Neural progenitor cell (in vitro differentiated cells): Measurements from ENCODE around the gene MIOX. TPM values are rescaled to one million over a fixed set of nuclear protein-coding genes. Genes with fewer than 3 reads are reported as not detected.
"Not testable (repeated sequence)": the region's sequence is repeated elsewhere in the genome, so short reads cannot be mapped to it uniquely, and the experiment has no call there.

Experiments used
- DNase-seq: peaks from one replicate; pipeline ENCODE4 v3.0.0-alpha.2; 2016; ENCODE audit warnings: low spot score
- H2AFZ ChIP-seq: fragments of 200-600 bp; sonication (generic); replicated peaks from 2 replicates; pipeline ENCODE4 v1.6.1; 2016; ENCODE audit warnings: antibody characterized with exemption
- H3F3A ChIP-seq: fragments of 200-600 bp; sonication (generic); 2 replicates; pipeline ENCODE4 v1.6.1; 2016; ENCODE audit warnings: antibody characterized with exemption, low read depth
- H3K27ac ChIP-seq: fragments of 200-600 bp; sonication (generic); 2 replicates; pipeline ENCODE4 v1.5.1; 2016; ENCODE audit warnings: mild to moderate bottlenecking
- H3K27me3 ChIP-seq: fragments of 200-600 bp; sonication (generic); 2 replicates; pipeline ENCODE4 v1.6.1; 2016; ENCODE audit warnings: mild to moderate bottlenecking, moderate library complexity
- H3K36me3 ChIP-seq: fragments of 200-600 bp; sonication (generic); 2 replicates; pipeline ENCODE4 v1.5.1; 2016
- H3K4me1 ChIP-seq: fragments of 200-600 bp; sonication (generic); 2 replicates; pipeline ENCODE4 v1.6.1; 2016; ENCODE audit warnings: mixed run types
- H3K4me2 ChIP-seq: fragments of 200-600 bp; sonication (generic); 2 replicates; pipeline ENCODE4 v1.6.1; 2016
- H3K4me3 ChIP-seq: fragments of 200-600 bp; sonication (generic); 2 replicates; pipeline ENCODE4 v1.5.1; 2016
- H3K79me2 ChIP-seq: fragments of 200-600 bp; sonication (generic); 2 replicates; pipeline ENCODE4 v1.6.1; 2016; ENCODE audit warnings: low read depth
- H3K9ac ChIP-seq: fragments of 200-600 bp; sonication (generic); 2 replicates; pipeline ENCODE4 v1.6.1; 2016
- H3K9me3 ChIP-seq: fragments of 200-600 bp; sonication (generic); 2 replicates; pipeline ENCODE4 v1.5.1; 2016; ENCODE audit warnings: low read depth
- H4K20me1 ChIP-seq: fragments of 200-600 bp; sonication (generic); 2 replicates; pipeline ENCODE4 v1.6.1; 2016; ENCODE audit warnings: low read depth
- H3K27ac Mint-ChIP-seq: 3 replicates; pipeline ENCODE4 v1.8.0; 2021; ENCODE audit warnings: mixed read lengths
- H3K27me3 Mint-ChIP-seq: 2 replicates; pipeline ENCODE4 v1.8.0; 2022; ENCODE audit warnings: low read depth, mild to moderate bottlenecking, inconsistent platforms, moderate library complexity, mixed read lengths; ENCODE audit not compliant: insufficient read depth
- H3K36me3 Mint-ChIP-seq: 3 replicates; pipeline ENCODE4 v1.8.0; 2021; ENCODE audit warnings: mixed read lengths
- H3K4me1 Mint-ChIP-seq: 3 replicates; pipeline ENCODE4 v1.8.0; 2021; ENCODE audit warnings: mixed read lengths
- H3K4me3 Mint-ChIP-seq: 3 replicates; pipeline ENCODE4 v1.8.0; 2021; ENCODE audit warnings: mild to moderate bottlenecking, moderate library complexity, mixed read lengths
- H3K9me3 Mint-ChIP-seq: 3 replicates; pipeline ENCODE4 v1.8.0; 2020; ENCODE audit warnings: mixed read lengths
- CTCF ChIP-seq: fragments of 200-600 bp; sonication (generic); IDR thresholded peaks from 2 replicates; pipeline ENCODE4 v1.5.1; 2017; ENCODE audit warnings: antibody characterized with exemption, mild to moderate bottlenecking
- EZH2 ChIP-seq: fragments of 200-600 bp; sonication (generic); IDR thresholded peaks from 2 replicates; pipeline ENCODE4 v1.6.1; 2017; ENCODE audit warnings: antibody characterized with exemption, mild to moderate bottlenecking, moderate library complexity
- EZH2phosphoT487 ChIP-seq: fragments of 200-600 bp; sonication (generic); IDR thresholded peaks from 2 replicates; pipeline ENCODE4 v1.6.1; 2017; ENCODE audit warnings: antibody characterized with exemption
- total RNA-seq: library from RNA; depleted of rRNA; stranded (reverse); fragments of >200 nt; gene quantifications from 2 replicates; pipeline ENCODE4 v1.2.3, GENCODE V29; 2015; ENCODE audit warnings: low replicate concordance

The MIOX gene
- total RNA-seq, 1 donor from 2014 or later: not detected

- Mint-ChIP-seq H3K4me3 (no peak overlapping the region), H3K36me3 (peaks cover 18% of the 10 kb centered on the region), H3K9me3 (no peaks in the 10 kb centered on the region), H3K27ac (no peak overlapping the region), H3K4me1 (no peaks in the 10 kb centered on the region), H3K27me3 (peaks cover 6% of the 10 kb centered on the region)
- H3K27me3 ChIP-seq: no peaks in the 10 kb centered on the region
- no peak overlapping the region for H3K4me2 ChIP-seq
- H3K9ac ChIP-seq: no peak overlapping the region
- no peaks in the 10 kb centered on the region for H3K36me3 ChIP-seq
- TF ChIP-seq CTCF: no peak
- no peak for TF ChIP-seq EZH2phosphoT487
- no peak for TF ChIP-seq EZH2
- H3K79me2 ChIP-seq: peaks cover 28% of the 10 kb centered on the region
- no peak overlapping the region for H2AFZ ChIP-seq
- peaks cover 6% of the 10 kb centered on the region for H4K20me1 ChIP-seq
- no peaks in the 10 kb centered on the region for H3K4me1 ChIP-seq
- H3K27ac ChIP-seq: no peak overlapping the region
- DNase-seq: no peak
- H3F3A ChIP-seq: peaks cover 1% of the 10 kb centered on the region
- no peak overlapping the region for H3K4me3 ChIP-seq
- H3K9me3 ChIP-seq: no peaks in the 10 kb centered on the region
Measured at GRCh38 chr22:50519151-50519550, 32.5 kb downstream of the MIOX start.

- H3K27me3 Mint-ChIP-seq: peaks cover 10% of the 10 kb centered on the region
- not testable (repeated sequence) for H3K27me3 ChIP-seq, H3K36me3 ChIP-seq, H3K9me3 Mint-ChIP-seq, H3K9ac ChIP-seq, H3K27ac Mint-ChIP-seq, H2AFZ ChIP-seq, H3K9me3 ChIP-seq, H3F3A ChIP-seq, H3K4me3 Mint-ChIP-seq, H3K4me2 ChIP-seq, H3K4me1 Mint-ChIP-seq, H3K4me3 ChIP-seq, DNase-seq, H3K4me1 ChIP-seq, H3K27ac ChIP-seq
- H4K20me1 ChIP-seq: peaks cover 15% of the 10 kb centered on the region
- H3K36me3 Mint-ChIP-seq: peaks cover 15% of the 10 kb centered on the region
- peaks cover 27% of the 10 kb centered on the region for H3K79me2 ChIP-seq
Measured at GRCh38 chr22:50520184-50520583, 33.5 kb downstream of the MIOX start.

GRCh38 chr22:50520826-50521453 is 34.3 kb downstream of the MIOX start:
- no peaks in the 10 kb centered on the region for H3K4me1 ChIP-seq
- peaks cover 10% of the 10 kb centered on the region for H3F3A ChIP-seq
- TF ChIP-seq EZH2phosphoT487 (no peak), EZH2 (no peak), CTCF (no peak)
- DNase-seq: no peak
- H3K4me3 Mint-ChIP-seq: no peak overlapping the region
- peaks cover 22% of the 10 kb centered on the region for H3K79me2 ChIP-seq
- no peak overlapping the region for H3K4me2 ChIP-seq
- no peak overlapping the region for H2AFZ ChIP-seq
- H3K27me3 Mint-ChIP-seq: peaks cover 8% of the 10 kb centered on the region
- H3K27ac ChIP-seq: no peak overlapping the region
- no peaks in the 10 kb centered on the region for H3K36me3 ChIP-seq
- H3K27me3 ChIP-seq: no peaks in the 10 kb centered on the region
- peaks cover 11% of the 10 kb centered on the region for H3K36me3 Mint-ChIP-seq
- H4K20me1 ChIP-seq: peaks cover 16% of the 10 kb centered on the region
- no peak overlapping the region for H3K4me3 ChIP-seq
- H3K9ac ChIP-seq: no peak overlapping the region
- peaks cover 6% of the 10 kb centered on the region for H3K4me1 Mint-ChIP-seq
- no peaks in the 10 kb centered on the region for H3K9me3 Mint-ChIP-seq
- H3K9me3 ChIP-seq: no peaks in the 10 kb centered on the region
- no peak overlapping the region for H3K27ac Mint-ChIP-seq

- Histone ChIP-seq H4K20me1 (peaks cover 22% of the 10 kb centered on the region), H3K4me3 (no peak overlapping the region), H3K36me3 (no peaks in the 10 kb centered on the region), H3K4me1 (peaks cover 5% of the 10 kb centered on the region), H3K4me2 (no peak overlapping the region), H3K9me3 (no peaks in the 10 kb centered on the region), H3K27me3 (peaks cover 6% of the 10 kb centered on the region), H3K79me2 (peaks cover 15% of the 10 kb centered on the region), H3K9ac (no peak overlapping the region), H3K27ac (no peak overlapping the region), H2AFZ (no peak overlapping the region), H3F3A (peaks cover 18% of the 10 kb centered on the region)
- DNase-seq: no peak
- H3K4me1 Mint-ChIP-seq: peaks cover 6% of the 10 kb centered on the region
- H3K36me3 Mint-ChIP-seq: peaks cover 10% of the 10 kb centered on the region
- H3K27ac Mint-ChIP-seq: no peak overlapping the region
- peaks cover 9% of the 10 kb centered on the region for H3K27me3 Mint-ChIP-seq
- H3K4me3 Mint-ChIP-seq: no peak overlapping the region
- H3K9me3 Mint-ChIP-seq: no peaks in the 10 kb centered on the region
- TF ChIP-seq CTCF (no peak), EZH2 (no peak), EZH2phosphoT487 (no peak)
Measured at GRCh38 chr22:50521710-50522109, 35.1 kb downstream of the MIOX start.
